Hindlimb muscle (tissue), 1 donor: ENCODE results near the gene TNFSF15. TPM values are rescaled to one million over a fixed set of nuclear protein-coding genes. Genes with fewer than 3 reads are reported as not detected.

Experiments used
- DNase-seq: peaks from one replicate; pipeline ENCODE4 v3.0.0-alpha.2; 2013
- polyA plus RNA-seq: library from polyadenylated mRNA; unstranded; fragments of 120-200 nt; gene quantifications from one replicate; pipeline ENCODE4 v1.2.1, GENCODE V29; 2013; ENCODE audit not compliant: insufficient read length

The TNFSF15 gene
- polyA plus RNA-seq: 0.30 TPM

- peak; percentile 23 for DNase-seq
These were observed at the start of gene TNFSF15 for GRCh38 chr9:114805670-114806525. Gene TNFSF15, minus strand, starts transcription at chr9:114806039. Its CDS starts 27 bp downstream, at chr9:114806012.

DNA sequence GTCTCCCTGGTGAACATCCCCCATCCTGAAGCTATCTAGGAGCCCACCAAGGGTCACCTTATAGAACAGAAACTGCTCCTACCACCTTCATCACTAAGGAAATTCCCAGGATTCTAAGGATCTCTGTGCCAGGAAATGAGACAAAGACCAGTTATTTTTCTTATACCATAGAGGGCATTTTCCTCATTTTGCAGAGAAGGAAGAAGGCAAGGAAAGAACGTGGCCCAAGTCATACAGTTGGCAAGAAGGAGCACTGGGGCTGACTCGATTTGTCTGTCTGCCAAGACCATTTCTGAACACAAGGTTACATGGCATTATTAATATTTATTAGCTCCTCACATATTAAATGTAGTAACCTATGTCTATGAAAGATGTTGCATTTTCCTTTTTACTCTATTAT is 49.6 kb upstream of the TNFSF15 start:
- DNase-seq: no peak

DNA sequence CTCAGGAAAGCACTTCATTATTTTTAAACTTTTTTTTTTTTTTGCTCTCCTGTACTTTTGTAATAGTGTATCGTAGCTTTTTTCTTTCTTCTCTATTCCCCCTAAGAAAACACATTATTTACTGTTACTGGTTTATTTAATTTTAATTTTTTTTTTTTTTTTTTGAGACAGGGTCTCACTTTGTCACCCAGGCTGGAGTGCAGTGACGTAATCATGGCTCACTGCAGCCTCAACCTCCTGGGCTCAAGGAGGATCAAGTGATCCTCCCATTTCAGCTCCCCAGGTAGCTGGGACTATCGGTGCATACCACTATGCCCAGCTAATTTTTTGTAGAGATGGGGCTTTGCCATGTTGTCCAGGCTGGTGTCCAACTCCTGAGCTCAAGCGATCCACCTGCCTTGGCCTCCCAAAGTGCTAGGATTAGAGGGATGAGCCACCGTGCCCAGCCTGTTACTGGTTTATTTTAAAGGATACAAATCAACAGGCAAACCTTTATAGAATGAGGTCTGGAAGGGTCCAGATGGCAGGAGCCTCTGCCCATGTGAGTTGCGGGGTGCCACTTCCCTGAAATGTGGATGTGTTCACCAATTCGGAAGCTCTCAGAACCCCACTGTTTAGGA is 49.0 kb upstream of the TNFSF15 start:
- DNase-seq: no peak

DNA sequence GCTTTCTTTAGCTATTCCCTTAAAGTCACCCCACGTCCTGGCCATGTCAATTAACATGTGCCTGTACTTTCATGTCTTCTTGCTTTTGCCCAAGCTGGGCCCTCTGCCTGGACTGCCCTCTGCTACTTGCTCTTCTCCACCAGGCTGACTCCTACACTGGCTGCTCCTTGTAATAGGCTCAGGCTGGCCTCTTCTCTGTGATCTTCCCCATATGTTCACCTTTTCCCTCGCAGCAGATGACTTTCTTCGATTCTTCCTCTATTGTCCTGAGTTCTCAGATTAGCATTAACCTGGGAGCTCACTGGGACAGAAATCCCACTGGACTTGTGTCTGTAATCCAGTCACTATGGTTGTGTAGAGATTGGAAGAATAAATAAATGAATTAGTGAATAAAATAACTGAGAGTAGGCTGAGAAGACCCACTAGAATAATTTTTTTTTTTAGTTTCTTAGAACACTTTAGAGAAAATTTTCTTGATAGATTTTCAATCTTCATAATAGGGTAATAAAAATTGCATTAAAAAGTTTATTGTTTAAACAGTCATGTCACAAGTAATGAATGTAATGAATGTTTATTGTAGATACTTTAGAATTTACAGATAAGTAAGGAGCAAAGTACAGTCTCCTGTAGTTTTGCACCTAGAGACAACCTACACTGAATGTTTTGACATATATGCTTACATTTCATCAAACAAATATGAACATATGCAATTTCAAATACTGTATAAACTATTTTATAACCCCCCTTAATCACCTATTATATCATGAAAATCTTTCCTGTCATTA is 47.4 kb upstream of the TNFSF15 start:
- no peak for DNase-seq

DNA sequence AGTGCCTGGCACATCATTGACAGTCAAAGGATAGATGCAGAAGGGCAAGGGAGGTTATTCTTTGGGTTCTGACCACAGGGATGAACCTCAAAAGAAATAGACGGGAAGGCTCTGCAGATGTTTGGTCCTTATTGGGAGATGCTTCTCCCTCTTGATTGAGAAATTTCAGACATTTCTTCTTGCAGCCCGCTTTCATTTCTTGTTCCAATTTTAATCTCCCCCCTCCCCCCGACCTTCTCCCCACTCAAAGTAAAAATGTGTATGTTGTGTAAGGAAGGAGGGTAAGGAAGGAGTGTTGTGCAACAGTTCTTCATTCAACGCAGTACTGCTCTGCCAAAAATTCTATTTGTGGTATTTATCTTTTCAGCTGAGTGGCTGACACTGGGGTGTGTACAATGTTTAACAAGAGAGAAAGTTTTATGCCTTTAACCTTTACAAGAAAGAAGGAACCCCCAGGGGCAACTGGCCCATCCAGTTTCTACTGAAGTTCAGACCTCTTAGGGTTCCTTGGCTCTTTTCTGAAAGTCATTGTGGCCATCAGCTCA is 46.3 kb upstream of the TNFSF15 start:
- no peak for DNase-seq

DNA sequence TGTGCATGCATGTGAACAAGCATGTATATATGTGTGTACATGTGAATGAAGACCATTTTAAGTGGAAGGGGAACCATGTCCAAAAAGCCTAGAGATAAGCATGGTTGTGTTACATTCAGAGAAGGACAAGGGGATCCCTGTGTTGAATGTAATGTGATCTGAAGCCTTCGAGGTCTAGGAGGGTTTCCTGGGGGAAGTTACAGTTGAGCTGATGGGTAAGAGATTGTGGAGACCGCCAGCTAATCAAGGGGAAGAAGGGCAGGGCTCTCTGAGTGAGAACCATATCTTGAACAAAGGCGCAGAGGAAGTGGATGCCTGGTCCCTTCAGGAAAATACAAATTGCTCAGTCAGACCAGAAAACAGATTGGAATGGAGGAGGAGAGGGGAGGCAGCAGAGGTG is 45.5 kb upstream of the TNFSF15 start:
- DNase-seq: no peak

DNA sequence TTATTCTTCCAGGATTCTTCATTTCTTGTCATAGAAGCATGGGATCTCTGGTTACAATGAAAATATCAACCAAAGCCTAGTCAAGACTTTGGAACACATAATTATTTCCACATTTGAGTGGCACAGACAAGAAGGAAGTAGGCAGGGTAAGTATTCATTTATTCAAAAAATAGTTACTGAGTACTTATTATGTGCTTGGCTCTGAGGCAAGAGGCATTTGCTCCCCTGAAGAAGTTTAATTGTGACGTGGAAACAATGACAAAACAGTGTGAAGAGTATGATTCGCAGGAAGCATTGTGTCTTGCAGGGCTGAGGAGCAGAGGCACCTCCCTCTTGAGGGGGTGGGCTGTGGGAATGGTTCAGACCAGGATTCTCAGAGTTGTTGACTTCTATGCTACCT is 45.0 kb upstream of the TNFSF15 start:
- no peak for DNase-seq

- no peak for DNase-seq
These were observed 43.6 kb upstream of the TNFSF15 start for GRCh38 chr9:114849450-114849849.

GRCh38 chr9:114847492-114848417 is 41.9 kb upstream of the TNFSF15 start:
- no peak for DNase-seq

DNA sequence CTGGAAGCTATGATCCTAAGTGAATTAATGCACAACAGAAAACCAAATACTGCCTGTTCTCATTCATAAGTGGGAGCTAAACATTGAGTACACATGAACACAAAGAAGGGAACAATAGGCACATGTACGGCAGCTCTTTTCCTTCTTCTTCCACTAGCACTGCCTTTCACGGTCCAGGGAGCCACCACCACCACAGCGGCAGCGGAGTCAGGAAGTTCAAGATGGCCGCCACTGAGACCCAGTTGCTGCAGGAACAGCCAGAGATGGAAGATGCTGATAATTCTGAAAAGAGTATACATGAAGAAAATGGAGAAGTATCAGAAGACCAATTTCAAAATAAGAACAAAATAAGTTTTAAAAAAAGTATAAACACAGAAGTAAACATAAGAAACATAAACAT is 39.5 kb upstream of the TNFSF15 start:
- DNase-seq: no peak

- no peak for DNase-seq
These were observed 38.9 kb upstream of the TNFSF15 start for GRCh38 chr9:114844766-114845165.

GRCh38 chr9:114837923-114838322 is 32.1 kb upstream of the TNFSF15 start:
- no peak for DNase-seq

- no peak for DNase-seq
These were observed 30.9 kb upstream of the TNFSF15 start for GRCh38 chr9:114836769-114837168.

DNA sequence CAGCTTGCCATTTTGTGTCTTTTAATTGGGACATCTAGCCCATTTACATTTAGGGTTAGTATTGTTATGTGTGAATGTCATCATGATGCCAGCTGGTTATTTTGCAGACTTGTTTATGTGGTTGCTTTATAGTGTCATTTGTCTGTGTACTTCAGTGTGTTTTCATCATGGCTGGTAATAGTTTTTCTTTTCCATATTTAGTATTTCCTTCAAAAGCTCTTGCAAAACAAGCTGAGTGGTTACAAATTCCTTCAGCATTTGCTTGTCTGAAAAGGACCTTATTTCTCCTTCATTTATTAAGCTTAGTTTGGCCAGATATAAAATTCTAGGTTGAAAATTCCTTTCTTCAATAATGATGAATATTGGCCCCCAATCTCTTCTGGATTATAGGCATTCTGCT is 28.5 kb upstream of the TNFSF15 start:
- DNase-seq: no peak

- no peak for DNase-seq
These were observed 24.7 kb upstream of the TNFSF15 start for GRCh38 chr9:114830546-114830945.

DNA sequence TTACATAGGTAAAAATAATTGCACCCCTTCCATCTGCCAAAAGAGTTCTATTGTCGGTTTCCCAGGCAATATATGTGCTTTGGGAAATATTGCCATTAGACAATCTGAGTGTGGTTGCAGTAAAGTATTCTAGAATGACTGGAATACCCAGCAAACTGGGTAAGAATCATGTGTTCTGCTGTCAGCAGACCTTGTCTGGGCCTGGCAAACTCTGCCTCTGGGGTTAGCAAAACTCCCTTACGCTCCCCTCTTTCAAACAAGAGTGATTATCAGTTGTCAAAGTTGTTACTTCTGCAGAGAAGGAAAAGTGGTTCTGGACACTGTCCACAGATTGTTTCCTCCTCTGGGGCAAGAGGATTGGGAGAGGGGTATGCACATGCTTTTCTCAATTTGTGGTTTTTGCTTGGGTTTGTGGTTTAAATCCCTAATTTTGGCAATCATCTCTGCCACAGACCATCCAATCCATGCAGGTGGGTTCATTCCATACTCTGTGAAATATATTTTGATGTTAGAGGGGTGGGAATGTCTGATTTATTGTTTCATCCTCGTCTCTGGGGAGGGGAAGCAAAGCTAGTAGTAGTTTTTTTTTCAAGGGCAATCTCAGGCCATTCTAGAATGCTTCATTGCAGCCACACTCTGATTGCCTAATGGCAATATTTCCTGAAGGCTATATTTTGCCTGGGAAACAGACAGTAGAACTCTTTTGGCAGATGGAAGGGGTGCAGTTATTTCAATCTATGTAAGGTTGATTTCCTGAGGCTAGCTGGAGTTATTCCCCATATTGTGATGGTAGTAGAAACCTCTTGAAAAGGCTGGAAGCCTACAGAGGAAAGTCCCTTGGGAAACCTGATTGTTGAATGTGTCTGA is 24.0 kb upstream of the TNFSF15 start:
- no peak for DNase-seq

DNA sequence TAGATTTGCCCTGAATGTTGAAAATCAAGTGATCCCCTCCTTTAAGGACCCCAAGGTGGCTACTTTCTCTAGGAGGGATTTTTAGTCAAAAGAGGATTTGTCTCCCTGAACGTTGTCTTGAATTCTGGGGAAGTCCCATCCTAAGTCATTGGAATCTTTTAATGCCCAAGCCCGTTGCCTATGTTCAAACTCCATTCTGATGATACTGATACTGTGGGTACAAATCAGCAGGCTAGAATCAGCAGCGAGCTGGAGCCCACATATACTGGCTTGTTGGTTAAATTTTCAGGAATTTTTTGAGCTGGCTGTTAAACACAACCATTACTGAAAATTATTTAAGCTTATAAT is 22.4 kb upstream of the TNFSF15 start:
- DNase-seq: no peak

DNA sequence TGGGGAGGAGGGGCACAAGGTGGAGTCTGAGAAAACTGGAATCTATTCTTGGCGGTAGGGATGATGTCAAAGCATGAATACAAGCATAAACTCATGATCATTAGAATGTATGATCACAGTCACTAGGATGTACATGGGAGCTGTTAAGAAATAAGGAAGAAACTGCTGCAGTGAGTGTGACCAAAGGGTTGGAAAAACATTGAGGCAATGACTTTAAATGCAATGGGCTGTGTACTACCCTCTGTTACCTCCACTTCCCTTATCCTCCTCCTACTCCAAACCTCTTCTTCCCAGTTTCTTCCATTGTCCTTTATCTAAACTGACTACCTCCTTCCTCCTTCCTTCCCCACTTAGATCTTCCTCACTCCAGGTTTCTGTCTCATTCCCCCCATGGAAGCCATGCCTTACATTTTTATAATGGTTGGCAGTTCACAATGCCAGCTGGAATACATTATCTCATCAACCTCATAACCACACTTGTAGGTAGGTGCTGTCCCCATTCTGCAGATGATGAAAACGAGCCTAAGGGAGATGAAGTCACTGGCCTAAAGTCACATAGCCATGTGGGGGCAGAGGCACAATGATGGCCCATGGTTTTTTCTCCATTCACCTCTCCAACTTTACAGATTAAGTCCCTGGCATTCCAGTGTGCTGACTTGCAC is 21.9 kb upstream of the TNFSF15 start:
- DNase-seq: no peak

- DNase-seq: no peak
These were observed 20.6 kb upstream of the TNFSF15 start for GRCh38 chr9:114826431-114826830.

DNA sequence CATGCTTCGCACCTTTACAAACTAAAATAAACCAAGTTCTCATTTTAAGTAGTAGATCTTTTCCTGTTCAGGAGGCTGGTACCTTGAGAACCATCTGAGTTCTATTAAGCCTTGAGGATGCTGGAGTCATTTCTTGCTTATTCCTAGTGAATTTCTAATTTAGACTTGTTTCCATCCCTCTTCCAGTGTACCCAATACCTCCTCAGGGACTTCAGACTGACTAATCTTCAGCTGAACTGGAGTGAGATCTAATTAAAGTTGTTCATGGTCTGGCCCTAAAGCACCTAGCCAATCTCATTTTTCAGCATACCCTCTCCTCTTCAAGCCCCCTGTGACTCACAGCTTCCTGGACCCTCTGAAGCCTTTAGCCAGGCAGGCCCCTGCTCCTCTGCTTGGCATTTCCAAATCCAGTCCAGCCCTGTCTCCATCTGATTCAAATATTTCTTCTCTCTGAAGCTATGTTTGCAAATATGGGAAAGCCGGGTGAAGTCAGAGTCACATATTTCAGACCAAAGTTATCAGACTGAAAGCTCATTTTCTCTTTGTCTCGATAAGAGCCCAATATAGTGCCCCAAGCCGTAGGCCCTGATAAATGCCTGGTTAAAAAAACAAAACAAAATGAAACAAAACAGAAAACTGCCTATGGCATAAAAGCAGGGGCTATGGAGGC is 19.4 kb upstream of the TNFSF15 start:
- no peak for DNase-seq
